Measurements from ENCODE around the gene PTK6.

The PTK6 gene

DNA sequence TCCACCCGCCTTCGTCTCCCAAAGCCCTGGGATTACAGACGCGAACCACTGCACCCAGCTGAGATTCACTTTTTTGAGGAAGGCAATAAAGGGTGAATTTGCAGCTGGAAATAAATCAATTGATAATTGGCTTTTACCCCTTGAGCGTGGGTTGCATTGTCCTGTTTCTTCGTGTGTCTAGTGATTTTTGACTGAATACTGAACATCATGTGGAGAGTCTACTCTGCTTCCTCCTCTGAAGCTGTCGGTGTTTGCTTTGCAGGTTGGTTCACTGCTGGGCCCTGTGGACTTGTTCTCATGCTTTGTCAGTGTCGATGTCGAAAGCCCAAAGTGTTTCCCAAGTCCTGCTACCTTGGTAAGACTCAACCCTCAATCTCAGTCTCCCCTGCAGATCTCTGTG is 32.5 kb downstream of the PTK6 start:
- DNase-seq: no peak

GRCh38 chr20:63503524-63503923 is 33.7 kb downstream of the PTK6 start:
- no peak for DNase-seq

DNA sequence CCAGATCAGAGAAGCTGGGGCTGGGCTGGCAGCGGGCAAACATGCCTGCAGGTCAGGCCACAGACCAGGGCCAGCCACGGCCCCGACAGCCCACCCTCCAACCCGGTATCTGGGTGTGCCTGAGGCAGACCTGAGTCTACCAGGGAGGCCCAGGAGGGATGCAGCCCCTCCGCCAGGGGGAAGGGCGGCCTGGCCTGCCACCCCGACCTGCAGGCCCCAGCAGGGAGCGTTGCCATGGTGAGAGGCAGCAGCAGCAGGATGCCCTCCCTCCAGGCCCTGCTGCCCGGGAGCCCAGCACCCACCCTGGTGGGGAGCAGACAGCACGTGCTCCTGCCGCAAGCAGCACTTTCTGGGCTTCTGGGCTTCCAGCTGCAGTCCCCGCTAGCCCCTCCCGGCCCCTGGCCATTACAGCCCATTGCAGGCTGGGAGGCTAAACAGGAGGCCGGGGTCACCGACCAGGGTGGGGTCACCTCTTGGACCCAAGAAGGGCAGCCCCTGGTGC is 34.5 kb downstream of the PTK6 start:
- DNase-seq: no peak

- no peak for DNase-seq
Observed at GRCh38 chr20:63501818-63502670, 35.1 kb downstream of the PTK6 start.

- no peak for DNase-seq
Observed at GRCh38 chr20:63500902-63501817, 36.0 kb downstream of the PTK6 start.

DNA sequence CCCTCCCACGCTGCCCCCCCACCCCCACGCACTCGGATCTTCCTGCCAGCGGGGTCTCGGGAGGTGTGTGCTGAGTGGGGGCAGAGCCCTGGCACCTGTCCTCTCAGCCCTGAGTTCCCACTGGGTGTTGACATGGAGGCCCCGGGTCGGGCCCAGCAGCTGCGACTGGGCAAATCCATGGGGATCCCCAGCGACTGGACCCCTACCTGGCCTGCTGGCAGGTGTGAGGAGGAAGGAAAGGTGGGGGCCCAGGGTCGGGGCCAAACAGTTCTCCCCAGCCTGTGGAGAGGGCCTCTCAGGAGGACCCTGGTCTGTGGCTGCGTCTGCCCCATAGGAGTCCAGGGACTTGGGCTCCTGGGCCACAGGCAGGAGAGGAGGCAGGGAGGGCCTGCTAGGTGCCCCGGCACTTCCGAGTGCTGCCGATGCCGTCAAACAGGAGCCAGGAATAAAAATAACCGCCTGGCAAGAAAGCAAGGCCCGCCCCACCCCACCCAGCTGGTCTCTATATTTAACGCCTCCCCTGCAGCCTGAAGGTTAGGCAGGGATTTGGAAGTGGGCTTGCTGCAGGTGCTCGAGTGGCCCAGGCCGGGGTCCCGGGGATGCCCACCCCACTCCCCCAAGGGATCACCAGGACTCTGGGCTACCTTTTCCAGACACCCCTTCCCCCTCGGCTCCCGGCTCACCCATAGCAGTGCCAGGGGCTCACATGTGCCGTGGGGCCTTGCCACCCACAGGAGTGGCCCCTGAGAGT is 36.9 kb downstream of the PTK6 start:
- DNase-seq: no peak

DNA sequence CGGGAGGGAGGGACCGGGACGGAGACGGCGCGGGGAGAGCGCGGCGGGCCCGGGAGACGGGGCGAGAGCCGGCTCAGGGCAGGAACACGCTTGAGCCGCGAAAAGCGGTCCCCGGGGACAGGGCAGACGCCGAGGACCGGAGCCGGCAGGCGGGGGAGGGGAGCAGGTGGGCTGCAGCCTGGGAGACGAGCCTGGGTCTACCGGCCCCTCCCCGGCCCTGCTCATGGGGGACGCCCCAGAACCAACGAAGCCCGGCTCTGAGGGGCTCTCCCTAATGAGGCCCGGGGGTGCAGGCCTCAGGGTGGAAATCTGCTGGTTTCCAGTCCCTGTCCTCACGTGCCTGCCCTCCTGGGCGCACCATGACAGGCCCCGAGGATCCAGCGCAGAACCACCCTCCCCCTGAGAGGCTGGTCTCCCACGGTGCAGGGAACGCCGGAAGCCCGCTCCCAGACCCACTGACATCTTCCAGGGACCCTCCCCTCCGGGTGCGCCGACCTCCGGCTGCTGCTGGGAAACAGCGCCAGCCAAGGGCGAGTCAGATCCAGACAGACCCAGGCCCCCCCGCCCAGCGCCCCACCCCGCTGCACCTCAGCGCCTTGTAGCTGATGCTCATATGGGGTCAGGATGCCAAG is 37.7 kb downstream of the PTK6 start:
- DNase-seq: no peak

GRCh38 chr20:63498960-63499337 is 38.2 kb downstream of the PTK6 start, which contains the start of gene EEF1A2:
Gene EEF1A2 (minus strand): TSS chr20:63499083. CDS start chr20:63497763, 1,320 bp downstream.
- DNase-seq: peak; percentile 29 to 68 (median 44)

GRCh38 chr20:63497946-63498935 is 38.9 kb downstream of the PTK6 start:
- DNase-seq: peak; percentile 34 to 59 (median 50)

- DNase-seq: no peak
Observed at GRCh38 chr20:63497138-63497945, 39.8 kb downstream of the PTK6 start.

DNA sequence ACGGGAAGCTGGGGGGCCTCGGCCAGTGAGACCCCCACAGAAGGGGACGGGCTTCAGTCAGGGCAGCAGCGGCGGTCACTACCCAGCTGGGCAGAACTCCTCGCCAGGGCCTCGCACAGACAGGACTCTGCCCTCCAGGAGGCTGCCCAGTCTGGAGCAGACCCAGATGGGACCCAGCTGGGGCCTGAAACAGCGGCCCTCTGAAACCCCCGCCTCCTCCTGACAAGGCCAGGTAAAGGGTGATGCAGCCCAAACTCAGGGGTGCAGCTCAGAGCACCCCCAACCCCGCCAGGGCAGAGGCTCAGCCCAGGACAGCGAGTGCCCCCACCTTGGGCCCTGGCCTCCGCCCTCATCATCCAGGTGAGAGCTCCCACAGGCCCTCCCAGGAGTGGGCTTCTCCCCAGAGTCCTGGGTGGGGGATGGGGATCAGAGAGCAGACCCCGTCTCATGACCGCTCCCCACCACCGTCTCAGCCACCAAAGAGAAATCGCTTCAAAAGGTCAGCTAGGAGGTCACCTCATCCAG is 40.5 kb downstream of the PTK6 start:
- no peak for DNase-seq

DNA sequence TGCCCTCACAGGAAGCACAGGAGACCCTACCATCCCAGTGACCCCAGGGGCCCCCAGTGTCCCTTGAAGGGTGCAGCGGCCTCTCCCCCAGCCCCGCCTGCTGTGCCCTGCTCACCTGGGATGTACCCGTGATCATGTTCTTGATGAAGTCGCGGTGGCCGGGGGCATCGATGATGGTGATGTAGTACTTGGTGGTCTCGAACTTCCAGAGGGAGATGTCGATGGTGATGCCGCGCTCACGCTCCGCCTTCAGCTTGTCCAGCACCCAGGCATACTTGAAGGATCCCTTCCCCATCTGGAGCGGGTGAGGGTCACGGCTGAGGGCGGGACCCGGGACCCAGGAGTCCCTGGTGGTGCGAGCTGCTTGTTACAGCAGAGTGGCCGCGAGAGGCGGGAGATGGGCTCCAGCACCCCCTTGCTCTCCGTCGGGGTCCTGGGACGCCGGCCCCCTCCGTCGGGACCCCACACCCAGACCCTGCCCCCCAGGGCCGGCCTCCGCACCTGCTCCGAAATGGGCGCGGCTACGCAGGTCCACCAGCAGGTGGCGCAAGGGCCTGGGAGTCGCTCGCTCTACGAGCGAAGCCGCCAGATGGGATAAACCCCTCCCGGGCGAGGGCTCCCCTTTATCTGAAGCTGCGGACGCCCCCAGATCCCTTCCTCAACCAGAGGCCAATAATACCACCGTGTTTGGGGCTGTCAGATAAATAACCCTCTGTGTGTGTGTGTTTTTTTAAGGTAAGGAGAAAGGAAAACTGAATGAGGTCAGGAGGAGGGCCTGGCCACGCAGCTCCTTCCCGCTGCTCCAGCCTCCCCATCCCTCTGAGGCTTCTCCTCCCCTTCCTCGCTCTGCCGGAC is 41.2 kb downstream of the PTK6 start:
- peak; percentile 69 to 90 (median 80) for DNase-seq

DNA sequence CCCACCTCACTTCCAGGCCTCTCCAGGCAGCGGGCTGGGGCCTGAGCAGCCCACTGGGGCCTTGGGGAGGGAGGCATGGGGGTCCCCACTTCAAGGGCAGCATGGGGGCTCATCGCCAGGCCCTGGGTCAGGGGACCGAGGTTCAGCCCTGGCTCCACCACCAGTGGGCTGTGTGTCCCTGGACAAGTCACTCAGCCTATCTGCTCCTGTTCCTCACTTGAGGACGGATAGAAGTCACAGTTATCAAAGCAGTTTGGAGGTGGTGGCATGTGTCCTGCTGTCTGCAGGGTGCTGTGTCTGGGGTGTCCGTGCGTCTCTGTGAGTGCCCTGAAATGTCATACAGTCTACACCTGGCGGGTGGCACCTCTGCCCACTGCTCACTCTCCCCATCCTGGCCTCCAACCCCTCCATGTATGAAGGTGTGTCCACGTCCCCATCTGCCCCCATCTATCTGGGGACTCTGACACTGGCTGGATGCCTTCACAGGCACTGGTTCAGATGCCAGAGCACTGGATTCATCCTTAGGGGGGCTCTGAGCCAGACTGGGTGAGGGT is 41.9 kb downstream of the PTK6 start:
- DNase-seq: no peak

GRCh38 chr20:63494420-63495166 is 42.6 kb downstream of the PTK6 start:
- DNase-seq: no peak

- DNase-seq: no peak
Observed at GRCh38 chr20:63494084-63494419, 43.1 kb downstream of the PTK6 start.

DNA sequence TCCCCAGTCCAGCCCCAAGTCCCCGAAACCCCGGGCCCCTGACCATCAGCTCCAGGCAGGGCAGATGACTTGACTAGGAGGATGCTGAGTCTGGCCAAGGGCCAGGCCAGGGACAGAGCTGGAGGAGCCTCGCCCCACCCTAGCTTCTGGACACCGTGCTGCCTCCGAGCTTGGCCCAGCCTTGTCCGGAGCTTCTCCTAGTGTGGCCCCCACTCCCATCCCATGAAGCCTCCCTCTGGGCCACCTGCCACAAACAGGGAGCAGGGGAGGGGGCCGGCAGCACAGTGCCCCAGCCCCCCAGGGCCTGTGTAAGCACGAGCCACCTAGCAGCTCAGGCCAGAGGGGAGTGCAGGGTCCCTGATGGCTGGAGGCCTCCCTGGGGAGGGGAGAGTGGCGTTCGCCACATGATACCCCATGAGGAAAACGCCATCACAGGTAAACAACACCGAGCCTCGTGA is 43.6 kb downstream of the PTK6 start:
- DNase-seq: peak in 1 of 3 donors; percentile 43

- no peak for DNase-seq
Observed at GRCh38 chr20:63492982-63493381, 44.2 kb downstream of the PTK6 start.

- DNase-seq: no peak
Observed at GRCh38 chr20:63492518-63492917, 44.7 kb downstream of the PTK6 start.
